HCEC 1CT (cell line): ENCODE measurements around the gene COX5B.
"Not testable (repeated sequence)": the region's sequence is repeated elsewhere in the genome, so short reads cannot be mapped to it uniquely, and the experiment has no call there.

Experiments used
- DNase-seq: peaks from one replicate; pipeline ENCODE4 v3.0.0-alpha.2; 2017

COX5B gene

GRCh38 chr2:97654791-97655190, 8.9 kb downstream of the COX5B start:
- no peak for DNase-seq

GRCh38 chr2:97656129-97656755, 10.4 kb downstream of the COX5B start:
- no peak for DNase-seq

GRCh38 chr2:97656905-97657587, 11.2 kb downstream of the COX5B start:
- no peak for DNase-seq

- DNase-seq = no peak
These were observed 12.3 kb downstream of the COX5B start for GRCh38 chr2:97657986-97658690.

- no peak for DNase-seq
These were observed 12.9 kb downstream of the COX5B start for GRCh38 chr2:97658691-97659157.

GRCh38 chr2:97659256-97660043, 13.6 kb downstream of the COX5B start:
- DNase-seq = no peak

- no peak for DNase-seq
These were observed 14.3 kb downstream of the COX5B start for GRCh38 chr2:97660044-97660774.

GRCh38 chr2:97660775-97661389, 15.0 kb downstream of the COX5B start:
- no peak for DNase-seq

GRCh38 chr2:97661927-97662326, 16.1 kb downstream of the COX5B start:
- no peak for DNase-seq

- no peak for DNase-seq
These were observed 16.6 kb downstream of the COX5B start for GRCh38 chr2:97662386-97662894.

GRCh38 chr2:97662895-97663625, 17.2 kb downstream of the COX5B start:
- DNase-seq = peak; percentile 89

GRCh38 chr2:97663626-97663961, 17.7 kb downstream of the COX5B start:
- no peak for DNase-seq

GRCh38 chr2:97663962-97664635, 18.2 kb downstream of the COX5B start, which contains the start of gene ACTR1B:
ACTR1B (minus strand) TSS chr2:97664044; CDS start chr2:97663890, 154 bp downstream.
- peak; percentile 99 for DNase-seq

GRCh38 chr2:97664636-97664970, 18.7 kb downstream of the COX5B start:
- DNase-seq = no peak

- DNase-seq = no peak
These were observed 23.6 kb downstream of the COX5B start, which contains the start of gene C2orf92 for GRCh38 chr2:97669448-97669847. C2orf92 (plus strand) TSS chr2:97669713; CDS start chr2:97669789, 76 bp downstream.

GRCh38 chr2:97670471-97670870, 24.6 kb downstream of the COX5B start:
- DNase-seq = no peak

GRCh38 chr2:97671526-97671925, 25.7 kb downstream of the COX5B start:
- no peak for DNase-seq

GRCh38 chr2:97672606-97673140, 26.8 kb downstream of the COX5B start:
- DNase-seq = not testable (repeated sequence)

GRCh38 chr2:97673182-97673914, 27.5 kb downstream of the COX5B start:
- no peak for DNase-seq
